NT2/D1 (cell line): ENCODE measurements around the gene BCOR.

Experiments used
- SUZ12 ChIP-seq: IDR thresholded peaks from 2 replicates; pipeline ENCODE4 v1.6.1; 2011; ENCODE audit not compliant: insufficient read length, insufficient read depth; ENCODE audit errors: extremely low read depth
- YY1 ChIP-seq: IDR thresholded peaks from 2 replicates; pipeline ENCODE4 v1.6.1; 2011; ENCODE audit not compliant: insufficient read length, insufficient read depth
- ZNF274 ChIP-seq: IDR thresholded peaks from 2 replicates; pipeline ENCODE4 v1.6.1; 2011; ENCODE audit warnings: mild to moderate bottlenecking, low read depth, low read length

DNA sequence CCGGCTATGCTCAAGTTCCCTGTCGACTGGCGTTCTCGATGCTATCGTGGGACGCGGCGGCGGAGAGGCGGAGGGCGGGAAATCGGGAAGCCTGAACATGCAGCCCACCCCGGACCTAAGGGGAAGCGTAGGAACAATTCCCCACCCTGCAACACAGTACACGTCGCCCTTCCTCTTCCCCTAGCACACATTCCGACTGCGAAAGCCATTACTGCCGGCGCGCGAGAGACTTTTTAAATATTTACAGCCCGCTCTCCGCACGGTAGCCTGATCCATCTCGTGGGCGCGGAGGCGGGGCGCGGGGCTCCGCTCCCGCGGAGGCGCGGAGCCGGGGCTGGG lies 48.1 kb upstream of the BCOR start:
- TF ChIP-seq YY1 (no peak), SUZ12 (no peak), ZNF274 (no peak)
